GM18861 (cell line): ENCODE results near the gene ADGRL4.
"Not testable (repeated sequence)": the region's sequence is repeated elsewhere in the genome, so short reads cannot be mapped to it uniquely, and the experiment has no call there.

Experiments used
- ATAC-seq: cut with Tn5 transposase; IDR thresholded peaks from one replicate; pipeline ENCODE4 v1.9.1; 2021; ENCODE audit not compliant: unreplicated experiment

The ADGRL4 gene

GRCh38 chr1:78918157-78918556 lies 88.4 kb downstream of the ADGRL4 start:
- ATAC-seq, result no peak

DNA sequence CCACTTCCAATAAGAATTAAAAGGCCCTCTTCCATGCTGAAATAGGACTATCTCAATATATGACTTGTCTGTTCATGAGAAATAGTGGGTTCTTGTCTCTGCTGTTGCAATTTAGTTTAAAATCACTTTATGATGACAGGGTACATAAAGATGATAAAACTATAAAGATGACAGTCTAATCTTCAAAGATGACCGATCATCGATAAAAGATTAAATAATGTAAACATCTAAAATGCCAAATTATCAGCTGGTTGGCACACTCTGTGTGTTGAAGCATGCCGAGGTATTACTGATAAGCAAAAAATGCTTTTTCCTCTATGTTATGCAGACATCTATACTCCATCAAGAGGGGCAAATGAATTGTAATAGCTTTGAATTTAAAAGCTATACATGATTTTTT lies 89.5 kb downstream of the ADGRL4 start:
- ATAC-seq, result no peak

DNA sequence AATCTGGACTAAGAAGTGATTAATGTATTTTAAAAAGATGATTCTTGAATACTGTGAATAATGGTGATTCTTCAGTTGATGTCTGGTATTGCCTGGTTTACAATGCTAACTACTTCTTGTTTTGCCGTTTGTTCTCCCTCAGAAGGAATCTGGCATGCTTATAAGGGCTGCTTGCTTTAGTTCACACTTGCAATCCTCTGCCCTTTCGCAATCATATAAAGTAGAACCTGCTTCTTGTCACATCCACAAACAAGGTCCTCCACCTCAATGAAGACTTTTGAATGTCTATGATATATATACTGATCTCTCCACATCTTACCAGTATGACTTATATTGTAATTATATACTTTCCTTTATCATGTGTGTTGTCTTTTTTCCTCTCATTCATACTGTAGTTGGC lies 92.6 kb downstream of the ADGRL4 start:
- ATAC-seq, result no peak

GRCh38 chr1:78911956-78912880 lies 94.3 kb downstream of the ADGRL4 start:
- no peak for ATAC-seq

GRCh38 chr1:78902641-78903040 lies 103.9 kb downstream of the ADGRL4 start:
- ATAC-seq, result no peak

DNA sequence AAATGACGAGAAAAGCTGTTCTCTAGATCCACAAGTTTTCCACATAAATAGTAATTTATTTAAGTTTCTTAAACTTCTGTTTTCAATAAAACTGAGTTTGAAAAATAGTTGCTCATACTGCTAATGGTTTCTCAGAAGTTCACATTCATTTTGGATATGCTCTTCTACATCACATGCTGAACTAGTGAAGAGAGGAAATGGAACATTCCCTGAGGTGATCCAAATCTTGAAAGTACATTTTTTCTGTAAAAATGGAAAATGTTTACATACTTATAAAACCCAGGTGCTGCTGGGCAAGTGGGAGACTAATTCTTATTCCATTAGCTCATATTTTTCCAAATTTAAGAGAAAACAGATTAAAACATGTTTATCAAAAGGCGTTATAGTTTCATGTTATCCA lies 111.7 kb downstream of the ADGRL4 start:
- ATAC-seq, result no peak

GRCh38 chr1:78892260-78892840 lies 114.2 kb downstream of the ADGRL4 start:
- no peak for ATAC-seq

GRCh38 chr1:78887458-78887857 lies 119.1 kb downstream of the ADGRL4 start:
- ATAC-seq, result no peak

- no peak for ATAC-seq
Observed at GRCh38 chr1:78884685-78885452, 121.7 kb downstream of the ADGRL4 start.

DNA sequence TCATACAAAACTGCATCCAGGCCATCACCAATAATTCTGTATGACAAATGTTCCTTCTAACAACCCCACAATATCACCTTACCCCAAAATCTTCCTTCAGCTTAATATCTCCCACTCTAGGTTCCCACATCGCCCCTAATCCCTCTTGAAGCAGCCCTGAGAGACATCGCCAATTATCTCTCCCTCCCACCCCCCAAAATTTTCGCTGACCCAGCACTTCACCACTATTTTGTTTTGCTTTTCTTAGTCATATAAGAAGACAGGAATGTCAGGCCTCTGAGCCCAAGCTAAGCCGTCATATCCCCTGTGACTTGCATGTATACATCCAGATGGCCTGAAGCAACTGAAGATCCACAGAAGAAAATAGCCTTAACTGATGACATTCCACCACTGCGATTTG lies 126.3 kb downstream of the ADGRL4 start:
- no peak for ATAC-seq

DNA sequence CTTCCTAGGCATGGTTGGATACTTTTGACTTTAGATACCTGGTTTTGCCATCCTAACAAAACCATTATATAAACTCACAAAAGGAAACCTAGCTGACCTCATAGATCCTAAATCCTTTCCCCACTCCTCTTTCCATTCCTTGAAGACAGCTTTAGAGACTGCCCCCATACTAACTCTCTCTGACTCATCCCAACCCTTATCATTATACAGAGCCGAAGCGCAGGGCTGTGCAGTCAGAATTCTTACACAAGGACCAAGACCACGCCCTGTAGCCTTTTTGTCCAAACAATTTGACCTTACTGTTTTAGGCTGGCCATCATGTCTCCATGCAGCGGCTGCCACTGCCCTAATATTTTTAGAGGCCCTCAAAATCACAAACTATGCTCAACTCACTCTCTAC lies 130.5 kb downstream of the ADGRL4 start:
- not testable (repeated sequence) for ATAC-seq

- ATAC-seq, result not testable (repeated sequence)
Observed at GRCh38 chr1:78872801-78873200, 133.7 kb downstream of the ADGRL4 start.

GRCh38 chr1:78871249-78871648 lies 135.3 kb downstream of the ADGRL4 start:
- ATAC-seq, result no peak

- ATAC-seq, result no peak
Observed at GRCh38 chr1:78869136-78869535, 137.4 kb downstream of the ADGRL4 start.

DNA sequence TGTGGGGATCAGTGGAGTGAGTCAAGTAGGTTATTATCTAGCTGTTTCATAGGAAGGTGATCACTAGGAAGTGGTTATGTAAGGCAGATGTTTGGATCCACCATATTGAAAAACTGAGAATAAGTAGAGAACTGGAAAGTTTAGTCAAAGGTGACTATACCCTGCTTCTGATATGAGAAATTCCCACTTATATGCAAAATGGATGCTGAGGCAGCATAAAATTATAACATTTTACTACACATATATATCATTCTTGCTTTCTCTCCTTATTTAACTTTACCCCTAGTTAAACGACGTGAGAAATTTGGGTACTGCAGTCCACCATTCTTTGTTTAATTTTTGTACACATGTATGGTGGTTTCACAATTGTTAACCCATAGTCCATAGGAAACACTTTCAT lies 142.4 kb downstream of the ADGRL4 start:
- no peak for ATAC-seq

DNA sequence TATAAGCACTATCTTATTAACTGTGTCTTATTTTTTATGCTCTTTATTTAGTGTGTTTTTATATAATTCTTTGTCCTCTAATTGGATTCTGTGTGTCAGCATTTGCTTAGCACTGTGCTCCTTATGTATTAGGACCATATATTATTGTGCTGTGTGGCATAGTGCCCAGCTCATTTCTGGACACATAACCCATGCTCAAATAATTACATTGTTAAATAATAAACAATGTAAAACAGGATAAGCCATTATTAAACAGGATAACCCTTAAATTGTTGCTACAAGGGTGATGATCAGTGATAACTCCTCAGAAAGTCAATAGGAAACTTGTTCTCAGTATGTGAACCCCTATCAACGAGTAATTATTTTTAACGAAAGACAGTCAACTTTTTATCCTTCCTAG lies 150.4 kb downstream of the ADGRL4 start:
- no peak for ATAC-seq

- ATAC-seq, result peak; percentile 97
Observed at GRCh38 chr1:78855258-78855657, 151.3 kb downstream of the ADGRL4 start.

- no peak for ATAC-seq
Observed at GRCh38 chr1:78854556-78854955, 152.0 kb downstream of the ADGRL4 start.

- no peak for ATAC-seq
Observed at GRCh38 chr1:78843546-78843945, 163.0 kb downstream of the ADGRL4 start.

GRCh38 chr1:78843111-78843510 lies 163.4 kb downstream of the ADGRL4 start:
- no peak for ATAC-seq

- no peak for ATAC-seq
Observed at GRCh38 chr1:78840453-78841271, 165.9 kb downstream of the ADGRL4 start.
